ENCODE results near the gene CTNNA2.

GRCh38 chr2:80364524-80365212 lies 851.8 kb downstream of the CTNNA2 start:
- TF ChIP-seq CTCF (IDR thresholded peaks at IDR 0.05) (no peak), POLR2A (IDR thresholded peaks at IDR 0.05) (no peak)

All from right lobe of liver (tissue), 4 donors.